ENCODE measurements around the gene TNKS1BP1.
A peak's percentile ranks its signal among the peaks of the same experiment; 100 is the strongest.

- no peak for TF ChIP-seq CREB1 (IDR thresholded peaks at IDR 0.05)
- TF ChIP-seq RBBP5 (IDR thresholded peaks at IDR 0.05; ENCODE audit: borderline replicate concordance, low read depth, low read length): peak; percentile 77; the same call in 1 of the 2 replicates
Measured at GRCh38 chr11:57277845-57278720, 46.7 kb downstream of the TNKS1BP1 start.
